ENCODE data around the gene HAVCR2.
A peak's percentile ranks its signal among the peaks of the same experiment; 100 is the strongest.
"Not testable (repeated sequence)": the region's sequence is repeated elsewhere in the genome, so short reads cannot be mapped to it uniquely, and the experiment has no call there.

The HAVCR2 gene

GRCh38 chr5:157086751-157087359, 22.0 kb downstream of the HAVCR2 start:
- no peak for DNase-seq

- no peak for DNase-seq
Measured at GRCh38 chr5:157085930-157086329, 22.9 kb downstream of the HAVCR2 start.

GRCh38 chr5:157080286-157080685, 28.6 kb downstream of the HAVCR2 start:
- no peak for DNase-seq

- DNase-seq, result no peak
Measured at GRCh38 chr5:157076558-157076957, 32.3 kb downstream of the HAVCR2 start.

- DNase-seq, result peak; percentile 17
Measured at GRCh38 chr5:157072508-157072907, 36.3 kb downstream of the HAVCR2 start.

GRCh38 chr5:157069949-157070348, 38.9 kb downstream of the HAVCR2 start:
- no peak for DNase-seq

- no peak for DNase-seq
Measured at GRCh38 chr5:157068785-157069184, 40.1 kb downstream of the HAVCR2 start.

- DNase-seq, result no peak
Measured at GRCh38 chr5:157068339-157068738, 40.5 kb downstream of the HAVCR2 start.

- no peak for DNase-seq
Measured at GRCh38 chr5:157067005-157067404, 41.8 kb downstream of the HAVCR2 start.

- DNase-seq, result no peak
Measured at GRCh38 chr5:157066080-157066479, 42.8 kb downstream of the HAVCR2 start.

GRCh38 chr5:157063776-157064430, 44.9 kb downstream of the HAVCR2 start:
- no peak for DNase-seq

- DNase-seq, result no peak
Measured at GRCh38 chr5:157059891-157060290, 49.0 kb downstream of the HAVCR2 start.

- DNase-seq, result no peak
Measured at GRCh38 chr5:157059093-157059539, 49.7 kb downstream of the HAVCR2 start, which contains the start of gene HAVCR1. TSS of gene HAVCR1 (minus strand) at chr5:157059116. CDS start at chr5:157057943, 1,173 bp downstream.

- DNase-seq, result no peak
Measured at GRCh38 chr5:157057459-157058370, 51.1 kb downstream of the HAVCR2 start.

- DNase-seq, result not testable (repeated sequence)
Measured at GRCh38 chr5:157056848-157057247, 52.0 kb downstream of the HAVCR2 start.

- no peak for DNase-seq
Measured at GRCh38 chr5:157051604-157052245, 57.1 kb downstream of the HAVCR2 start.

- DNase-seq, result no peak
Measured at GRCh38 chr5:157050050-157050449, 58.8 kb downstream of the HAVCR2 start.

GRCh38 chr5:157049605-157050004, 59.2 kb downstream of the HAVCR2 start:
- DNase-seq, result no peak

GRCh38 chr5:157047898-157048297, 60.9 kb downstream of the HAVCR2 start:
- DNase-seq, result no peak

GRCh38 chr5:157047016-157047415, 61.8 kb downstream of the HAVCR2 start:
- not testable (repeated sequence) for DNase-seq

- peak; percentile 18 for DNase-seq
Measured at GRCh38 chr5:157046041-157046440, 62.8 kb downstream of the HAVCR2 start.

- no peak for DNase-seq
Measured at GRCh38 chr5:157045601-157046000, 63.2 kb downstream of the HAVCR2 start.
